GM12801 (cell line): ENCODE measurements around the gene FAM53B.

Experiments used
- TF ChIP-seq, protein P1 (sequence below): IDR thresholded peaks from one replicate; pipeline ENCODE4 v1.5.1; 2011; ENCODE audit warnings: control low read depth; ENCODE audit not compliant: insufficient read length; ENCODE audit errors: extremely low read depth

FAM53B gene

DNA sequence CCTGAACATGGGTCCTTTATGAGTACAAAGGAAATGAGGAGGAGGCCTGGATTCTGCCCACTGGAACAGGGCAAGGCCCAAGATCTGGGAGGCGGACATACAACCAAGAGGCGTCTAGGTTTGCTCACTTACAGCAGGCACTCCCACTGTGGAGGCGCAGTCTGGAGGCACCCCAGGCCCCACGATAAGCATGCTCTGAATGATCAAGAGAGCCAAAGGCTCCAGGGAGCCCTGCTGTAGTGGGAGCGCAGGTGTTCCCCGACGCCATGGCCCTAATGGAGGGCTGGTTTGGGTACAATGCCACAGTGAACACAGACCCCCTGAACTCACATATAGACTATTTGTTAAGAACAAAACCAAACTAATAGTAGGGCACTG is 88.1 kb downstream of the FAM53B start:
- TF ChIP-seq, protein P1, sequence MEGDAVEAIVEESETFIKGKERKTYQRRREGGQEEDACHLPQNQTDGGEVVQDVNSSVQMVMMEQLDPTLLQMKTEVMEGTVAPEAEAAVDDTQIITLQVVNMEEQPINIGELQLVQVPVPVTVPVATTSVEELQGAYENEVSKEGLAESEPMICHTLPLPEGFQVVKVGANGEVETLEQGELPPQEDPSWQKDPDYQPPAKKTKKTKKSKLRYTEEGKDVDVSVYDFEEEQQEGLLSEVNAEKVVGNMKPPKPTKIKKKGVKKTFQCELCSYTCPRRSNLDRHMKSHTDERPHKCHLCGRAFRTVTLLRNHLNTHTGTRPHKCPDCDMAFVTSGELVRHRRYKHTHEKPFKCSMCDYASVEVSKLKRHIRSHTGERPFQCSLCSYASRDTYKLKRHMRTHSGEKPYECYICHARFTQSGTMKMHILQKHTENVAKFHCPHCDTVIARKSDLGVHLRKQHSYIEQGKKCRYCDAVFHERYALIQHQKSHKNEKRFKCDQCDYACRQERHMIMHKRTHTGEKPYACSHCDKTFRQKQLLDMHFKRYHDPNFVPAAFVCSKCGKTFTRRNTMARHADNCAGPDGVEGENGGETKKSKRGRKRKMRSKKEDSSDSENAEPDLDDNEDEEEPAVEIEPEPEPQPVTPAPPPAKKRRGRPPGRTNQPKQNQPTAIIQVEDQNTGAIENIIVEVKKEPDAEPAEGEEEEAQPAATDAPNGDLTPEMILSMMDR: no peak

DNA sequence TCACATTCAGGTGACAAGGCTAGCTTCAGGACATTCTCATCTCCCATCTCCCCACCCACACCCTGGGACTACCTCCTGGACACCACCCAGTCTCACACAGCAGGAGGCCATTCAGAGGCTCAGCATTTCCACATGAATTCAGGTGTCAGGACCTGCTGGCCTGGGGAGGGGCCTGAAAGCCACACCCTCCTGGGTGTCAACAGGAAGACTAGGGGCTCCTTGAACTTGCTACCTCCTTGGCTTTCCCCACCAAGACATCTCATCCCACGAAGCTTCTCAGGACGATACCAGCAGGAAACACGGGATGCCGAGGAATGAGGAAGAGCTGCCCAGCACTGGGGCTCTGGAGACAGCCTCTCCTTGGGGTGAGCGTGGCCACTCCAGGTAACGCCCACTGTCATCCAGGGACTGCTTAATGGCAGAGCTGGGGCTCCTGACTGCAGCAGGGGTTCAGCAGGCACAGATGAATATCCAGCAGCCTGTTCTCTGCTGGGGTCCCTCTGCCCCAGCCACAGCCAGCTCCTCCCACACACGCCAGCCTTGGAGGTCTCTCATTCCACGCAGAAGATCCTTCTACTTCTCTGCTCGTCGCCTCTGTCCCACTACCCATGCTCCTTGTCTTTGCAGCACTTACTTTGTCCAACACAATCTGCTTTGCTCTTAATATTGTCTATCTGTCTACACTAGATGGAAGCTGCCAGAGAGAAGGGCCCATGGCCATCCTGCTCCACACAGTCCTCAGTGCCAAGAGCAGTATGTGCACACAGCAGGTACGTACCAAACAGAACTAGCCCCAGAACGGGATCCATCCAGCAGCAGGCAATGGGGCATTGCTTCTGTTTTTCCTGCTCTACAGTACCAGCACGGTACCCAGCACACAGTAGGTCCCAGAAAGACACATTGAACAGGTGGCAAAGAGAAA is 88.7 kb downstream of the FAM53B start:
- TF ChIP-seq, protein P1: no peak

DNA sequence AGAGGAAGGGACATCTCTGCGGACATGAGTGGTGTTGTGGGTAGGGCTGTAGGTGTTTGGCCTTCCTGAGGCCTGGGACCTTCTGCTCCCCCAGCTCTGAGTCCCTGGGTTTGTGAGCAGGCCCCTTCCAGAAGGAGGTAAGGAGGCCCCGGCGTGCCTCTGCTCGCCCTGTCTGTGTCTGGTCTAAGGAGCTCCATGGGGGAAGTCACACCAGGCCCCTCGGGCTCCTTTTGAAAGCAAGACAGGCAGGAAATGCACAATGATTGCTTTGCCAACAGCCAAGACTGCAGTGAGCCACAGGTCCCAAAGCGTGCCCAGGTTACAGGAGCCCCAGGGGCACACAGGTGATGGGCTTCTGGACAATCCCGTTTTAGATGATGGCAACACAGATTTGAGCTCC is 89.5 kb downstream of the FAM53B start:
- TF ChIP-seq, protein P1: no peak

DNA sequence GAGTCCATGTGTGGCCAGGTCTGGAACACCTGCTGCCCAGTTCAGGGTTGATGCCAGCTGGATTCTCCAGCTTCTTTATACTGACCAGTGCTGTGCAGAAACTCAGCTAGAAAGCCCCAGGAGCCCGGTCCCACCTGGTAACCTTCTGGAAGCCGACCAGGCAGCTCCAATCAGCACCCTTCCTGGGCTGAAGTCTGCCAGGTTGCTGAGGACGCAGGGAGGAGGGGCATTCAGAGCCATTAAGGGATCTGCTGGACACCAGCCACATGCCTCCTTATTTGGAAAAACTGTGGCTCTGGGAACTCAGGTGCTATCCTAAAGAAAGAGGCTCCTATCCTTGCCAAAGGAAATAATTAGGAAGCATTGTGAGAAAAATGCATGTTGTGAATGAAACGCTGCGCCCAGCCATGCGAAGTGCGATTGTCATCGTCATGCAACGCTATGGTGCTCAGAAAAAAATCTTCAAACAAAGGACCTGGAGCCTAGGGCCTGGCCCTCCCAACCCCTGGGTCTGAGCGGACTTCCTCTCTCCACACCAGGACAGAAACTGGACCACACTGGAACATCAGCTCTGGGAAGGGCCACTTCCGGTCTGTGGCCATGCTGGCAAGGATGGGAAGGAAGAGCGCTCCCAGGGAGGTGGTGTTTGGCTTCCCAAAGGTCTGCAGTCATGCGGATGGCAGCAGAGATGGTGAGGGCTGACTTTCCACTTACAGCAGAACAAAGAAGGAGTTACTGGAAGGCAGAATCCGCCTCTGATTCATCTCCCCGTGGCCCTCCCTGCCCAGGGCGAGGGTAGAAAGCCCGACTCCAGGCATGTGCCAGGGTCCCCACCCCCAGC is 90.1 kb downstream of the FAM53B start:
- TF ChIP-seq, protein P1: no peak

DNA sequence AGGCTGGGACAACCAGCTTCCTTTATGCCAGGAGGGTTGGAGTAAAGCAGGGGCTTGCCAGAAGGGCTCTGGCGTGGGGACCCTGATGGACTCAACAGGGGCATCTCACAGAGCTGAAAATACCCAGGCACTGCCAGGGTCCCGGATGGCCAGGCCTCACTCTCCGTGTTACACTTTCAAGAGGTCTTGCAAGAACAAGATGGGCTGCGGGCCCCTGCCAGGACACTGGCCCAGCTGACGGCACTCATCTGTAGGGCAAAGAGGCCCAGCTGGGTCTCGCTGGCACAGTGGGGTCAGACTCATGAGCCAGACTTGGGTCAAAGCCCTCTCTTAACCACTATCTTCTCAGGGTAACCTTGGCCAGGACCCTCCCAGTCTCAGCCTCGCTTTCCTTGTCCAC is 90.9 kb downstream of the FAM53B start:
- TF ChIP-seq, protein P1: no peak

DNA sequence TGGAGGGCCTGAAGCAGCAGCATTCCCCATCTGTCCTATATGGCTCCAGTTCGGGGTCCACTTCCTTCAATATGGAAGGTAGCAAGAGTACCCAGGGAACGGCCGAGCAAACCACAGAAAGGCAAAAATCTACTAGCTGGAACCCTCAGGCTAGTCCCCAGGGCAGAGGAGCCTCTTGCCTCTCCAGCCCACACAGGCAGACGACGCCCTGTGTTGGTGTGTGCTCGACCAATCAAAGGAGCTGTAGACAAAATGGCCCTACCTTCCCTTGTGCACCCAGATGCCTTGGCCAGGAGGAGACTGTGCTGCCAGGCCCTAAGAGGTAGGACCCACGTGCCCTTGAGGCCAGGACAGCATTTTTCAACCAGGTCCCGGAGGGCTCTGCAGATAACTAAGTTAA is 91.5 kb downstream of the FAM53B start:
- TF ChIP-seq, protein P1: no peak

DNA sequence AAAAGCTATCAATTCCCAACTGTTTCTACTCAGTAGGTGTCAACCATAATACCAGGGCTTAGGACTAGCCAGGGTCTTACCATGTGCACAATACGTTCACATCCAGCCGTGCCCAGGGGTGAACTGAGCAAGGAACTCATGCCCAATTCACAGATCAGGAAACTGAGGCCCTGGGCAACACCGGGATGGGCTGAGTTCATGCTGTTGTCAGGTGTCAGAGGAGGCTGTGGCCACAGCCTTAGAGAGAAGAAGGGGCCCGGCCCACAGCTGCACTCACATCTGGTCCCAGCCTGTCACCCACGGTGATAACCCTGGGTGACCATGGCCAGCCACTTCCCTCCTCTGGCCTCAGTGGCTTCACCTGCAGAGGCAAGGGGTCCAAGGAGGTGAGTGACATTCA is 92.0 kb downstream of the FAM53B start:
- TF ChIP-seq, protein P1: no peak
